Activated CD8-positive, alpha-beta memory T cell treated with anti-CD3 and anti-CD28 coated beads, Interleukin-2, amount 50 U/mL, for 48 hours (primary cell): ENCODE results near the gene SOCS1.
"Not testable (repeated sequence)": the region's sequence is repeated elsewhere in the genome, so short reads cannot be mapped to it uniquely, and the experiment has no call there.

Source experiments
- DNase-seq: peaks from one replicate; pipeline ENCODE4 v3.0.0-alpha.2; 2020

The SOCS1 gene

DNA sequence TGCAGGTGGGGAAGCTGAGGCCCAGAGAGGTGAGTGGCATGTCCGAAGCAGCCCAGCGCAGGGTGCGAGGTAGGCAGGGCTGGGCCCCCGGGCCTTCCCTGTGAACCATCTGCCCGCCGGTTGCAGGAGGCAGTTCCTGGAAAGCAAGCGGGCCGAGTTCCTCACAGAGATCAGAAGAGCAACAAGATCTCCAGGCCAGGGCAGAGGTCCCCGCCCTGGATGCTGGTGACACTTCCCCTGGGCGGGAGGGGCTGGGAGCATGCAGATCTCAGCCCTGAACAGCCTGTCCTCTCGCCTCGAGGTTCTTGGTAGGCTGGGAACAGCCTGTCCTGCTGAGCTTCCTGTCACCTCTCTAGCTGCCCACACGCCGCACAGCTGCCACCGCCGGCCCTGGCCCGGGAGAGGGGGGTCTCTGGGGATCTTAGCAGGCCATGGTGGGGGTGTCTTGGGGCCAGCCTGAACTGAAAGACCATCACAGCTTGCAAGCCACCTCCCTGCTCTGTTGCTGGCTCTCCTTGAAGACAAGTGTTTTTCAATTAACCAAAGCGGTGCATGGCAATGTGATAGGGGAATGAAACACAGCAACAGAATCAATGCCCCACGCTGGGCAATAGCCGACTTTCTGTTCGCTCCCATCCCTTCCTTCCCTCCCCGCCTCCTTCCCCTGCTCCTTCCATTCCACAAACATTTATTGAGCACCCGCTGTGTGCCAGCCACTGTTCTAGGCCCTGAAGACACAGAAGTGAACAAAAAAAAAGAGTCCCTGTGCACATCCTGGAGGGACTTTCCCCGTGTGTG is 31.7 kb downstream of the SOCS1 start:
- peak; percentile 82 for DNase-seq

DNA sequence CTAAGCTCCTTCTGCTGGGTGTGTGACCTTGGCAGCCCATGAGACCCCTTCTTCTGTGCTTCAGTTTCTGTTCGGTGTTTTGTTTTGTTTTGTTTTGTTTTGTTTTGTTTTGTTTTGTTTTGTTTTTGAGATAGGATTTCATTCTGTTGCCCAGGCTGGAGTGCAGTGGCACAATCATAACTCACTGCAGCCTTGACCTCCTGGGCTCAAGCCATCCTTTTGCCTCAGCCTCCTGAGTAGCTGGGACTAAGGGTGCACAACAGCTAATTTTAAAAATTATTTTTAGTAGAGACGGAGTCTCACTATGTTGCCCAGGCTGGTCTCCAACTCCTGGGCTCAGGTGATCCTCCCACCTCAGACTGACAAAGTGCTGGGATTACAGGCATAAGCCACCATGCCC is 35.5 kb downstream of the SOCS1 start:
- DNase-seq: not testable (repeated sequence)

DNA sequence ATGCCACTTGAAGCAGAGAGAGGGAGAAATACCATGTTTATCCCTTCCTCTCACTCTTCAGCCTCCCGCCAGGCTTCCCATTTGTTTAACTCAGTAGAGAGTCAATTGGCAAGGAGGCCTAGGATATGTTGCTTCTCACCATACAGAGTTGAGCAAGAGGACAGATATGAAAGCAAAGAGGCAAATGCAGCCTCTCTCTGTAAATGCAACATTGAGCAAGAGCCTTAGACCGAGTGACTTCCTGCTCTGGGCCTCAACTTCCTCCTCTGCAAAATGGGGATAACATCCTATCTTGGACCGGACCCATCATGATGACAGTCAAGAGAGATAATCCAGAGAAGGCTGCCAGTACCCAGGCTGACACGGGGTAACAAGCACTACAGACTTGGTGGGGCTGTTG is 36.8 kb downstream of the SOCS1 start:
- no peak for DNase-seq

DNA sequence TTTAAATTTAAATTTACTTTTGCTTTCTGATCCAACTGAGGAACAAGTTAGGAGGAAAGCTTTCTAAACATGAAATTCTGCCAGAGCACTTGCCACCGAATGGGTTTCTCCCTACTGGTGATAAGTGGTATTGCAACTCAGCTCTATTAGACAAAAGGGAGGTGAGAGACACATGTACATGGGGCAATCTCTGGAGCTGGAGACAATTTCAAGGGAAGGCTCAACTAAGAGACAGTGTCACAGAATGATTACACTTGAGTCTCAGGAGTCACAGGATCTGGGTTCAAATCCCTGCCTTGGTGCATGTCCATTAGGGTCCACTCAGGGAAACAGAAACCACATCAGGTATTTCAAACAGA is 37.4 kb downstream of the SOCS1 start:
- DNase-seq: no peak

DNA sequence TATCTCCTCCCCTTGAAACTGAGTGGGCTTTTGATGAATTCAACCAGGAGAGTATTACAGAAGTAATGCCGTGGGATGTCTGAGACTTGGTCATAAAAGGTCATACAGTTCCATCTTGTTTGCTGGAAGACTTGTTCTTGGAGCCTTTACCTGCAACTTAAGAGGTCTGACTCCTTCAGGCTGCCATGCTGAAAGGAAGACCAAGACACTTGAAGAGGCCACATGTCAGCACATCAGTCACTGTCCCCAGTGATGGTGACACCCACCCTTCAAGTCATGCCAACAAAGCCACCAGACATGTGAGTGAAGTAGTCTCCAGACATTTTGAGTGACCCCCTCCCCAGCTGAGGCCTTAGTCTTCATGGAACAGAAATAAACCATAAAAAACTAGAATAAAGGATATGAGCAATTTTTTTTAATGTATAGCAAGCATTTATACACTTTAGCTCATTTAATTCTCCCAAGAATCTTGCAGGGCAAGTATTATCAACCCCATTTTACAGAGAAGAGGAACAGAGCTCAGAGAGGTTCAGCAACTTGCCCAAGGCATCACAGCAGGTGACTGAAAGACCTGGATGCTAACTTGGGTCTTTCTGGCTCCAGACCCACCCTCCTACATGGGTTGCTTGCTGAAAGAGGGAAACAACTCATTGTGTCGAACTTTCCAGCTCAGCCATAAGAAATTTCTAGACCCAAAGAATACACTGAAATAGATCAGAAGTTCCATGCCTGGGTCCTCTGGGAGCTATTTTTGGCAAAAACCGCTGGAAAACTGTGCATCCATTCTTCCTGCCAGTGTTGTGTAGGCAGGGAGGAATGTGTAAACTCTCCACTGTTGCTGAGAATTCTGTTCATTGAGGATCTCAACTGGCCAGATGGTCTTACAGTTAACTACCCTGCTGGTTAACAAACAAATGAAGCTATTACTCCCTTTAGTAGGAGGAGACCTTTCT is 38.1 kb downstream of the SOCS1 start:
- DNase-seq: no peak

DNA sequence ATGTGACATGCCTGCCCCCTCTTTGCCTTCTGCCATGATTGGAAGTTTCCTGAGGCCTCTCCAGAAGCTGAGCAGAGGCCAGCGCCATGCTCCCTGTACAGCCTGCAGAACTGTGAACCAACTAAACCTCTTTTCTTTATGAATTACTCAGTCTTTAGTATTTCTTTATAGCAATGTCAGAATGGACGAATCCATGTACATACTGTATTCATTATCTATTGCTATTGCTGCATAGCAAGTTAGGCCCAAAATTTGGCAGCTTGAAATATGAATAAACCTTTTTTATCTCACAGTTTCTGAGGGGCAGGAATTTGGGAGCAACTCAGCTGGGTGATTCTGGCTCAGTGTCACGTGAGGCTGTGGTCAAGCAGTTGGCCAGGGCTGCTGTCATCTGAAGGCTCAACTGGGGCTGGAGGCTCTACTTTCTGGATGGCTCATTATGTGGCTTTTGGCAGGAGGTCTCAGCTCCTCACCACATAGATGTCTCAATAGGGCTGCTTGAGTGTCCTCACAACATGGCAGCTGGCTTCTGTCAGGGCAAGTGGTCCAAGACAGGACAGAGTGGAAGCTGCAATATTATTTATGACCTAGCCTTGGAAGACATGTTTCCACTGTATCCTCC is 40.0 kb downstream of the SOCS1 start:
- DNase-seq: no peak

DNA sequence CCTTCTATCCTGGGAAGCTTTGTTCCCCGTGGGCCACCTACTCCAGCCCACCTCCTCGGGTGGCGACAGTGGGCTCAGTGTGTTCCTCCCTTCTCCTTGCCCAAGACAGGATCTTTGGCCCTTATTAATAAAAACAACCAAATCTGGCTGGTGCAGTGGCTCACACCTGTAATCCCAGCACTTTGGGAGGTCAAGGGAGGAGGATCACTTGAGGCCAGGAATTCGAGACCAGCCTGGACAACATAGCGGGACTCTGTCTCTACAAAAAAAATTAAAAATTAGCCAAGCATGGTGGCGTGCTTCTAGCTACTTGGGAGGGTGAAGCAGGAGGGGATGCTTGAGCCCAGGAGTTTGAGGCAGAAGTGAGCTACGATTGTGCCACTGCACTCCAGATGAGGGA is 42.2 kb downstream of the SOCS1 start:
- no peak for DNase-seq

DNA sequence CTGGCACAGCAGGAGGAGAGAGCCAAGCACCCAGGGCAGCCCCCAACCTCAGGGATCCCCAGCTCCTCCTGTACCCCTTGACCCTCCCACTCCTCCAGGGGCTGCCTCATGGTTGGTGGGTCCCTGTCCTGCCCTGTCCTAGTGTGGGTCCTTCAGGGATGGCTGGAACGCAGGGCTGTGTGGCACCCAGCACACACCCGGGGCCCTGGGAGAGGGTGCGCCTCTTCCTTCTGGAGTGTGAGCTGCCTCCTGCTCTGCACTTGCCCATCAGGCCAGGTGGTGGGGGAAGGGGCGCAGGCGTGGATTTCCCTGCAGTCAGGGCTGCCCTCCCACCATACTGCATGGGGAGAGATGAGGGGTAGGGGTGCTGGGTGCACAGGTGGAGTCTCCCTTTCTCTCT is 42.6 kb downstream of the SOCS1 start:
- no peak for DNase-seq

DNA sequence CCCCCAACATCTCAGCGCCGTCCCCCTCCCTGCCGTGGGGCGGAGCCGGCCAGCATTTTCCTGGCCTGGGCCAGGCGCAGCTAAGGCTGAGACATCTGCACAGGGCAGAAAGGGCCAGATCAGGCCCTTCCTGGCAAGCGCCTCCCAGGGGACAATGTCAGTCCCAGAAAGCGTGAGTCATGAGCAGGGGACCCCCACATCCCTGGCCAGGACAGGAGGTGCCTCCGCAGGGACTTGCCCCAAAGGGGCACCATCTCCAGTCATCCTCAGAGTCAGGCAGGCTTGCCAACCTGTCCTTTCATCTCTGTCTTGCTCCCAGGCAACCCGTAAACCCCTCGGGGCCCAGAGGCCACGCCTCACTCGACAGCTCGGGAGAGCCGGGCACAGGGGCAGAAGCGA is 43.2 kb downstream of the SOCS1 start:
- DNase-seq: no peak

DNA sequence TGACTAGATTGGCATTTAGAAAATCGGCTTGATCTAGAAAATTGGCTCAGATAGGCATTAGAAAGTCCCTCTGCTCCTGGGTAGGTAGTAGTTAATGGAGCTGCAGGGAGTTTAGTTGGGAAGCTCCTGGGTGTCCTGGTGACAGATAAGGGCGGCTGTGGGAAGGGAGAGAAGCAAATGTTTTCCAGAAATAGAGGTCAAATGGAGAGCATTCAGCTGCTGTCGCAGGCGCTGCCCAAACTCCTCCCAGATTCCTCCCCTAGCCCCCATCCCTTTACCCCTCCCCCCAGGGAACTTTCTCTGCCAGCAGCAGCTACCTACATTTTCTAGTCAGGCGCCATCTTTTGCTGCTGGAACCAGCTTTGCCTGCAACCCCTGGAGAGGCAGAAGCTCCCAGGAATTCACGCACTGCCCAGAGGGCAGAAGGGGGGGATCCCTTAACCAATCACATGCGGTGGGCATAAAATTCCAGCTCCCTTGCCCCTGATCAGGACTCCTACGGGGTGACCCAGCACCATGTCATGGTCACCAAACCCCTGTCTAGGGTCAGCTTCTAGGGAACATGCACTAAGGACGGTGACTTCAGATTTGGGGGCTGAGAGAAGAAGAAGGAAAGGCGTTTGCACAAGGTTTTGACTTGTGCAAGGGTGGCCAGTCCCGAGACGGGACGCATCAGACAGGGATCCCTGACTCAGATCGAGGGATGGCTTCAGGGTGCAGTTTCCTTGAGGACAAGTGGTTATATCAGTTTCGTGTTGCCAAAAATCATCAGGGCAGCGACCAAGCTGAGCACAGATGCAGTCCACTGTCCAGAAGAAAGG is 43.8 kb downstream of the SOCS1 start:
- no peak for DNase-seq

DNA sequence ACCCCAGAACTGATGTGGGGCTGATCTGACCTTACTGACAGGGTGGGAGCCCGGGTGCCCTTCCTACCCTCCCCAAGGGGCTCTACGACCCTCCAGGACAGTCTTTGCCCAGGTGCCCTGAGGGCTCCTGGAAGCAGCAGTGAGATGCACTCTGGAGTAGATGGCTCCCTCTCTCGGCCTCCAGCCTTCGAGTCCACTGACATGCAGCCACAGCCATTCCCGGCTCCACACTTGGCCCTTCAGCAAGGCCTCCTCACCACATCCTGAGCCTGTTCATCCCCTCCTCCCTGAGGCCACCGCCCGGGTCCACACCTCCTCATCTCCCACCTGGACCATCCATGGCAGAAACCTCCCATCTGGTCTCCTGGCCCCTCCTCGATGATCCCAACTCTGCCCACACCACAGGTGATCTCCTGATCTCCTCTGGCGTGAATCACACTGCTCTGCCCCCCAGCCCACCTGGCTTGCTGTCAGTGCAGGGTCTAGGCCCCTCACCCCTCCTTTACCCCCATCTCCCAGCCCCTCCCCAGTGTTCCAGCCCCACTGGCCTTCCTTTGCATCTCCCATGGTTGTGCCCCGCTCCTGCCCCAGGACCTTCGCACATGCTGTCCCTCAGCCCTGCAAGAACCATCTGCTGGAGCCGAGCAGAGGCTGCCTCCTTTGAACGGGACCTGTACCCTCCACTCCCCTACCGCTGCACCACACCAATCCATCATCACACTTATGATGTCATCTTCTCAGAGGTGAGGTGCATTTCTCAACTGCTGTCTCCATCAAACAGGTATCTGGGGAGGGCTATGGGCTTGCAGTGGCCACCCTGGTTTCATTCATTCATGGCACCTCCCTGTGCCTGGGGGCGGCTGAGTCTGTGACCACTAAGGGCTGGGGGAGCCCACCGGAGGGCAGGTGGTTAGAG is 44.7 kb downstream of the SOCS1 start:
- no peak for DNase-seq

DNA sequence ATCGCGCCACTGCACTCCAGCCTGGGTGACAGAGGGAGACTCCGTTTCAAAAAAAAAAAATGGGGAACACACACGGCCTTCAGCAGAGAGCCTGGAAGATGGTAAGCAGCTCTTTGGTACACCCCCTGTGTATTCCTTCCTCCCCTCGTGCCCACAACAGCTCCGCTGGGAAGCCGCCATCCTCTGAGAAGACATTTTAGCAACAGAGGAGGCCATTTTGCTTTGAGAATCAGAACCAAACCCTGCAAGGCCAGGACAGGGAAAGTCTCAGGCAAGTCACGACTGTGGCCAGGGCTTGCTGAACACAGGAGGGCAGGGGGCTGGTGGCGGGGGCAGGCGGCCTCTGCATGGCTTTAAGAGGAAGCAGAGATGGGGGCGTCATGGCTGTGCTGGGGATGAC is 45.7 kb downstream of the SOCS1 start:
- DNase-seq: no peak

DNA sequence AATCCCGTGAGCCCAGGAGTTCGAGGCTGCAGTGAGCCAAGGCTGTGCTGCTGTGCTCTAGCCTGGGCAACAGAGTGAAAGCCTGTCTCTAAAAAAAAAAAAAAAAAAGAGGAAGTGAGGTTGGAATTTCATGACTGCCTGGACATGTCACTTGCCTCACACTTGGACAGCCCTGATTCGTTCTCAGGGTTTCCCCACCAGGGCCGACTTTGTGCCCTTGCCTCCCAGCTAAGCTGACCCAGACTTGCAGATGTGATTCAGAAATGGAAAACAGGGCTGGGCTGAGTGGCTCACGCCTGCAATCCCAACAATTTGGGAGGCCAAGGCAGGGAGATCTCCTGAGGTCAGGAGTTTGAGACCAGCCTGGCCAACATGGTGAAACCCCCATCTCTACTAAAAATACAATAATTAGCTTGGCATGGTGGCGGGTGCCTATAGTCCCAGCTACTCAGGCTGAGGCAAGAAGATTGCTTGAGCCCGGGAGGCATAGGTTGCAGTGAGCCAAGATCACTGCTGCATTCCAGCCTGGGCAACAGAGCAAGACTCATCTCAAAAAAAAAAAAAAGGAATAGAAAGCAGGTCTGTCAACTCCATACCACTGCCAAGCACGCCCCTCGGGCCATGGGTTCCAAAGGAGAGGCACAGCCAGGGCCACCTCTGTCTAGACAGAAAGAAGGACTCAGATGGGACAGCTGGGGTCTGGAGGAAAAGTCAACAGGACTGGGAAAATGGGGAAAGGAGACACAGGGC is 46.9 kb downstream of the SOCS1 start:
- no peak for DNase-seq

DNA sequence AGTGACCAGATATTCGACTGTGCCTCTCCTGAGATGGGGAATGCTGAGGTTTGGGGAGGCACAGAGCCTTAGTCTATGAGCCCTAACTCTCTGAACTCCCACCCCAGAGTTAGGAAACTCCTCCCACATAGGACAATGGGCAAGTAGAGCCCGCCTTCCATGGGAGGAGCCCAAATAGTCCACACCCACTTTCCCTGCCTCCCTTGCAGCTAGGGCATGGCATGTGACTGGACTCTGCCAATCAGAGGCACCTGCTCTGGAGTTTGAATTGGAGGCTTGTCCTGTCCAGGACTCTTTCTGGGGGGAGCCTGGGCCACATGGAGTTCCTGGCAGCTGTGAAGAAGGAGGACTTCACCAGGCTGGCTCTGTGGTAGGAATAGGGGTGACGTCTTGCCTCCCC is 48.4 kb downstream of the SOCS1 start:
- no peak for DNase-seq

DNA sequence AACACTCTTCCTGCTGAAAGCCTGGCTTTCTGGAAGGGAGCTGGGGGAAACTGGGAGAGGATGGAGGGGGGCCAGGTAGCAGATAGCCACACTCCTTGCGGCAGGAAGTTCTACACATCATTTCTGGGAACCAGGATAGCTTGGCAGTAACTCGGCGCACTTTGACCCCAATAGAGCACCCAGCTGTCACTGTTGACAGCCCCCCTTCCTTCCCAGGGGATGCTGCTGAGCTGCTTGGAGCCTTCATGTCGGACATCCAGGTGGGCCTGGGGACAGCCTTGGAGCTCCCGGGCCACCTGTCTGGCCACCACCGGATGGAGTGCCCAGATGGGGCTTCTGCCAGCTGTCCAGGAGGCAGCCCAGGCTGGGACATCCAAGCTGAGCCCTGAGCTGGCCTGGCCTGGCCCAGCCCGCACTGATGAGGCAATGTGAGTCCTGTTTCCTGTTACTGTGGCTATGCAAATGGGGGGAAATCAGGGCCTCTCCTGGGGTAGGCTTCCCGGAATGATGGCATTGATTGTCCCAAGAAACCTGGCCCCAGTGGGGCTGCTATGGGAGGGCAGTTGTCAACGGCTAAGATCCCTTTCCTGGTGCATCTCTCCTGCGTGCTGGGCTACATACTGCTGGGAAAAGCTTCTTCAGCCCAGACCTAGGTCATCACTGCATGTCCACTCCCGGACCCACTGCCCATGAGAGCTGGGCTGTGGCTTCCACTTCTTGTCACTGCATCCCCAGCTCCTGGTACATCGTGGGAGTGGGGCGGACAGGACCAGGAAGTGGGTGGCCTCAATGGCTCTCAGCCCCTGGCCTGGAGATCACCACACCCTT is 50.0 kb downstream of the SOCS1 start:
- no peak for DNase-seq

DNA sequence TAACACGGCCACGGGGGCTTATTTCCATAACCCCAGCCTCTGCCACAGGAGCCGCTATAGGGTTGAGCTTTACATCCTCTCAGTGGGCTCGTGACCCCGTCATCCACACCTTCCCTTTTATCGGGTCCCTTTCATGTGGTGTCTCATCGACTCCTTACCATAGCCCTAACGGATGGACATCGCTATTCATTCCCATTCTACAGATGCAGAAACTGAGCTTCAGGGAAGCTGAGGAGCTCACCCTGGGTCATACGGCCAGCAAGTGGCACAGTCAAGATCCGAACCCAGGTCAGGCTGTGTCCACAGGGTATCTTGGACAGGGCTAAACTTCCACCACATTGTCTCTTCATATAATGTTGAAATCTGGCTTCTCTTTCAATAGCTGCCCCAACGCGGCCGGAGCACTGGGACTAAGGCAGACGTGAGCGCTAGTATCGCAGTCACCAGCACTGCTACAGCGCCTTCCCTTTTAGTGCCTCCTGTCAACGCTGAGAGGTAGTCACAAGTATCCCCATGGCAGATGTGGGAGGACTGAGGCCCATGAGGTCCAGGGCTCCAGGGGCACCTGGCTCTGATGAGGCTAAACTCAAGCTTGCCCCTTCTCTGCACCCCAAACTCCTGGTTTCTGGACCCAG is 50.8 kb downstream of the SOCS1 start:
- no peak for DNase-seq

DNA sequence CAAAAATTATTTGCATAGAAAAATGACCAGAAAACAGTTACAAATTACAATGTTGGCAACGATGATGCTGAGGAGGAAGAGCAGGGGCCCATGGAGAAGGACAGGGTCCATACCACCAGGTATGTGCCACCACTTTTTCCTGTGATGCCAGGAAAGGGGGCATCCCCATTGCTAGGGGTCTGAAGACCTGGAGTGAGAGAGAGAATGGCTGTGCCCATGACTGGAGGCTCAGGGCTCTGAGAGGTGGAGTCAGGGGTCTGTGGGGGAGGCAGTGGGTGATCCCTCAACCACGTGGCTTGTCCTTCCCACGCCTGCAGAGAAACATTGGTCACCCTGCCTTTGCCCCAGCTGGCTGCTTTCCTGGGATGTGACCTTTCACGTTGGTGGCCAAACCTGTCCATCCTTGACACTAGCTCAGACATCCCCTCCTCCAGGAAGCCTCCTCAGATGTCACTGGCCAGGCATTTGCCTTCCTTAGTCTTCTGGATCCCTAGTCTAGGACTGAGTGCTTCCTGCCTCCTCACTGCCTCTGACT is 51.4 kb downstream of the SOCS1 start:
- no peak for DNase-seq
